Daoy (cell line): Measurements from ENCODE around the gene KIAA1958. TPM values are rescaled to one million over a fixed set of nuclear protein-coding genes. Genes with fewer than 3 reads are reported as not detected.
"Not testable (repeated sequence)": the region's sequence is repeated elsewhere in the genome, so short reads cannot be mapped to it uniquely, and the experiment has no call there.

ENCODE experiments used
- DNase-seq: peaks from one replicate; pipeline ENCODE4 v3.0.0-alpha.2; 2015; ENCODE audit warnings: low read depth
- total RNA-seq: library from RNA; depleted of rRNA; stranded (reverse); fragments of >200 nt; shearing (Covaris generic); gene quantifications from 2 replicates; pipeline ENCODE4 v1.2.3, GENCODE V29; 2014

KIAA1958 gene
- total RNA-seq, 1 experiment from 2014 or later = 4.4 TPM

DNA sequence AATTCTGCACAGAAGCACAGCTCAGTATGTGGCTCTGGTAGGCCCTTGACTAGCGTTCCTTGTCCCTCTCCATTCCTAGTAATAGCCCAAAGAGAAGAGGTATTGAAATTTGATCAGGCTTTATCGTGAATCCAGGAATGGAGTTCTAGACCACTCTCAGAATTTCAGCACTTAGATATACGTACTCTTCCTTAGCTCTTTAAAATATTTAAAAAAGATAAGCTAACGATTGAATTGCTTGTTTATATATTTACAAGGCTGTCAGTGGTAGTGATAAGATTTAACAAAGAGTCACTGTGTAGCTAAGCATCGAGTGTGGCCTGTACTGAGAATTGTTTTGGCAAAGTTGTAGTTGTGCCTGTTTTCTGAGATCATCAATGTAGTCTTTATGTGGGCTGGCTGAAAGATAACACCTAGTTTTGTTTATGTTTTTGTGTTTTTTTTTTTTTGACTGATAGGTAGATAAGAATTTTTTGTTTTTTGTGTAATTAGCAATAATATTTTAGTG lies 2.5 kb downstream of the KIAA1958 start:
- DNase-seq = no peak

DNA sequence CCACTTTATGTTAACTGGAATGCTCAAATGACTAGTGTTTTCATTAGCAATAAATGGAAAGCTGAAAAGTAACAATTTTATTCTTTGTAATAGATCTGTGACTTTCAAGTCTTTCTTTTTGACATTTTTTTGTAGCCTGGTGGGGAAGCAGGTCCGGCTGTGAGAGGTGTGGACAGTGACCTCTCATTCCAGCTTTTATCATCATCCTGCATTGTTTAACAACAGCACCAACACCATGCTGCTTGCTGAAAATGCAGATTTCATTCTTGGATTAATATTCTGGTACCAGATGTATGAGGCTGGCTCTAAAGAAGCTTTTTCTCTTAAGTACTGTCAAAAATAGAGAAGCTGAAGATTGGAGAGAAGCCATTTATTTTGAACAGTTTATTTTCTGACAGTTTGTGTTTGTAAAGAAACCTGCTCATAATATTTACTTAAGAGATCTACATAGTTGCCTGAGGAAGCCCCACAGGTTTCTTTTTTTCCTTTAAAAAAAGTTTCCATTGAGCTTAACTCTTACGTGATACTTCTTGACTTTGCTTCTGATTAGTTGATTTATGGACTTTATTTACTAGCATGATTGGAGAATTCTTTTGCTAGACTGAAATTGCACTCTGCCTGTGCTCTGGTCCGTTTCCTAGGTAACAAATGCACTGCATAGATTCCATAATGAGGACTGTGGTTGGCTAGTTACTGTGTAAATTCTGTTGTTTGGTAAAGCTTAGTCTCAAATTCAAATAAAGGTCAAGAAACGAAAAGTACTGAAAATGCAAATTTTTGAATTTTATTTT lies 3.4 kb downstream of the KIAA1958 start:
- DNase-seq = no peak

DNA sequence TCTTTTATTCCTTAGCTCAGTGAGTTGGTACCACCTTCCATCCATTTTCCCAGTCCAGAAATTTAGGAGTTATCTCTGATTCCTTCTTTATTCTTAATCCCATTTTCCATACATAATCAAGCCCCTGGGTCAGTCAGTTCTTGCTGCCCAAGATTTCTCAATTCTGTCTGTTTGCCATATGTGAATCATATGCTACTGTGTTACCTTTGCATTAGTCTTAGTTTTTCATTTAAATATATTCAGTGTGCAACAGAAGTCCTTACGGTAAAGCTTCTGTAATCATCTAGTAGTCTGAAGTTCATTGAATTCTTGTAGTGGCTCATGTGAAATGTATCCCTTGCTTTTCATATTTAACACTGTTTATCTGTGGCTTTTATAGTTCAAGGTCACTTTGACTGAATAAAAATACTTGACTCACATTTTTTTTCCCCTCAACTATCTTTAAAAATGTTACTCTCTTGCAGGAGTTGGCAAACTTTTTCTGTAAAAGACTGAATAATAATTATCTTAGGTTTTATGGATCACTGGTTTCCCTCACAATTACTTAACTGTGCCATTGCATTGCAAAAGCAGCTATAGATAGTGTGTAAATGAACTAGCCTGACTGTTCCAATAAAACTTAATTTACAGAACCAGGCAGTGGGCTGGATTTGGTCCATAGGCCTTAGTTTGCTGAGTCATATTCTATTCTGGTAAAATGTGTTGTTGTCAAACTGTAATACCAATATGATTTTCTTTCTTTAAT lies 6.9 kb downstream of the KIAA1958 start:
- no peak for DNase-seq

DNA sequence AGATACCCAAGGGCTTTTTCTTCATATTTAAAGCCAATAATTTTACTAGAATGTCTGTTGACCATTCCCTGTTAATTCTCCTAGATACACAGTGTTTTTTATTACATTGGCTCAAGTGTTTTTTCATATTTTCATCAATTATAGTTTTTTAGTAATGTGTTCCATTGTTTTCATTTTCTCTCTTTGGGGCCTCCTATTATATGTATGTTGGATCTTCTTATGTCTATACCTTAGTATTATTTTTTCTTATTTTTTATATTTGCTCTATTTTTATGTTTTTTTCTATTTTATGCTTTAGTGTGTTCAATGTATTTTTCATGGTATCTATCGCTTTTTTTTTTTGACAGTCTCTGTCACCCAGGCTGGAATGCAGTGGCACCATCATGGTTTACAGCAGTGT lies 7.5 kb downstream of the KIAA1958 start:
- DNase-seq = no peak

DNA sequence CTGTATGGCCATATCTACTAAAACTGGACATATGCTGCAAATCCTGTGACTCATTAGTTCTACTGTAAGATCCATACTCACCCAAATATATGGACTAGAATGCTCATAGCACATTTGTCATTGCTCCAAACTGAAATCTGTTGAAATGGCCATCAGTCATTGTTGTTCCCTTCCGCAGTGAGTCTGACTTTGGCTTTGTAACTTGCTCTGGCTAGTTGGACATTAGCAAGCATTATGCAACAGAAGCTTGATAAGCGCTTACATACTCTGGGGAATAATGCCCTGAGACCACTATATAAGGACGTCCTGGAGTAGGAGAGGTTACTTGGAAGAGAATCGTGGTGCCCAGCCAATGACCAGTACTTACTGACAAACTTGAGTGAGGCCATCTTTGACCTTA lies 9.0 kb downstream of the KIAA1958 start:
- no peak for DNase-seq

DNA sequence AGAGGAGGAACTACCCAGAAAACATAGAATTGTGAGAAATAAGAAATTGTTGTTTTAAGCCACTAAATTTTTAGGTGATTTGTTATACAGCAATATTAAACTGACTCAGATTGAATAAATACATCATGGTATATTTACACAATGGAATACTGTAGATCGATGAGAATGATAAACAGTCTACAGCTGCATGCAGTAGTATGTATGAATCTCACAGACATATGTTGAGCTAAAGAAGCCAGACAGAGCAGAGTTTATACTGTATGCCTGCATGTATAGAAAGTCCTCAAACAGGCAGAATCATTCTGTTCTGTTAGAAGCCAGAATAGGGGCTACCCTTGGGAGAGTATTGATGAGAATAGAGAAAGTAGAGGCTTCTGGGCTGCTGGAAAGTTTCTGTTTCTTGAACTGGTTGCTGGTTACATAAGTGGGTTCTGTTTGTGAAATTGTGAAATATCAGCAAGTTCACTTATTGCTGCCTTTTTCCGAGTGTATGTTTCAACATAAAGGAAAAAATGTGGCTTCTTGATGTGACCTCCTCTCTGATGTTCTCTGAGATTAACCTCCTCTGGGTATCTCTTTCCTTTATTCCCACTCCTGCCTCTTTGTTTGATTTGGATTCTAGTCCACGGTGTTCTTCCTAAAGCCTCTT lies 9.6 kb downstream of the KIAA1958 start:
- DNase-seq = no peak

DNA sequence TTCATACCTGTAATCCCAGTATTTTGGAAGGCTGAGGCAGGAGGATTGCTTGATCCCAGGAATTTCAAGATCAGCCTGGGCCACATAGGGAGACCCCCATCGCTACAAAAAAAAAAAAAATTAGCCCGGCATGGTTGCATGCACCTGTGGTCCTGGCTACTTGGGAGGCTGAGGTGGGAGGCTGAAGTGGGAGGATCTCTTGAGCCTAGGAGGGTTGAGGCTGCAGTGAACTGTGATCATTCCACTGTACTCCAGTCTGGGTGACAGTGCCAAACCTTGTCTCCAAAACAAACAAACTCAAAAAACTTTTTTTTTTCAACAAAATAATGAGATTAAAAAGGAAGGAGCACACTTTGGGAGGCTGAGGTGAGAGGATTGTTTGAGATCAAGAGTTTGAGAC lies 14.2 kb downstream of the KIAA1958 start:
- no peak for DNase-seq

DNA sequence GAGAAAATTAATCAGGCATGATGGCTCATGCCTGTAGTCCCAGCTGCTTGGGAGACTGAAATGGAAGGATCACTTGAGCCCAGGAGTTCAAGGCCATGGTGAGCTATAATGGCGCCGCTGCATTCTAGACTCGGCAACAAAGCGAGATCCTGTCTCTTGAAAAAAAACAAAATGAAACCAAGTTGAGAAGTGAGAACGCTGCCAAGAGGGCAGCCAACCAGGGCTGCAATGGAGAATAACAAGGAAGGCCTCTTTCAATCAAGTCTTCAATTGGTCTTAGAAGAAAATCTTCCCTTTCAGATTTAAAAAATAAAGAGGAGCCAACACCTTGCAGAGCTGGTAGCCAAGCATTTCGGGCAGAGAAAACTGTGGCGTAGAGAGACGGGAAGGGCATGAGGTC lies 14.7 kb downstream of the KIAA1958 start:
- DNase-seq = peak; percentile 25

DNA sequence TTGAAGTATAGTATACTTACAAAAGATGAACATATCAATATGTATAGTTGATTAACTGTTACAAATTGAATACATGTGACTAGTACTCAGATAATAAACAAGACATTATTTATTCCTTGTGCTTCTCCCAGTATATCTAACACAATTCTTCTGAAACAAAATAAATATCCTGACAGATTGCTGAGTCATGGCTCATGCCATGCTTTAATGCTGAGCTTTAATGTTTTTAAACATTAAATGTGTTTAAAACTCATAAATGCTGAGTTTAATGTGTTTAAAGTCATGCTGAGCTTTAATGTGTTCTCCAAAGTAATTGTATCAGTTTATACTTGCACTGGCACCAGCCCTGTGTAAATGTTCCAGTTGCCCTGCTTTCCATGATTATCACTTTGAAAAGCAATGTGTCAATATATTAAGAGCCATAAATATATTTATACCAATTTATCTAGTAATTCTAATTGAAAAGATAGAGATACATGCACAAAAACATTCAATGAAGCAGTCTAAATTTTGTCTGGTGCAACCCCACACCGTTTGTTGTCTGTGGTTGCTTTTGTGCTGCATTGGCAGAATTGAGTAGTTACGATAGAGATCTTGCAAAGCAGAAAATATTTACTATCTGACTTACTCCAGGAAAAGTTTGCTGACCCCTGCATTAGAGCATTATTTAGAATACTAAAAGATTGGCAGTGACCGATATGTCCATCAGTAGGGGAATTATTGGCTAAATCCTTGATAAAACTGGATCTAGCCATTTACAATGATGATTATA lies 15.7 kb downstream of the KIAA1958 start:
- no peak for DNase-seq

DNA sequence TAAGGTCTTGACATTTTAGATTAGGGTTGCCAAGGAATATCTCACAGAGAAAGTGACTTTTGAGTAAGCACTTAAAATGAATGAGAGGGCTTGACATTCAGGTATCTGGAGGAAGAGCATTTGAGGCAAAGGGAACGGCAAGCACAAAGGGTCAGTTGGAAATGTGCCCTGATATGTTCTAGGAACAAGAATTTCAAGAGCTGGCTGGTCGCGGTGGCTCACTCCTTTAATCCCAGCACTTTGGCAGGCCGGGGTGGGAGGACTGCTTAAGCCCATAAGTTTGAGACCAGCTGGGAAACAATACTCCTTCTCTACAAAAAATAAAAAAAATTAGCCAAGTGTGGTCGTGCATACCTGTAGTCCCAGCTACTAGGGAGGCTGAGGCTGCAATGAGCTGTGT lies 16.5 kb downstream of the KIAA1958 start:
- DNase-seq = no peak

DNA sequence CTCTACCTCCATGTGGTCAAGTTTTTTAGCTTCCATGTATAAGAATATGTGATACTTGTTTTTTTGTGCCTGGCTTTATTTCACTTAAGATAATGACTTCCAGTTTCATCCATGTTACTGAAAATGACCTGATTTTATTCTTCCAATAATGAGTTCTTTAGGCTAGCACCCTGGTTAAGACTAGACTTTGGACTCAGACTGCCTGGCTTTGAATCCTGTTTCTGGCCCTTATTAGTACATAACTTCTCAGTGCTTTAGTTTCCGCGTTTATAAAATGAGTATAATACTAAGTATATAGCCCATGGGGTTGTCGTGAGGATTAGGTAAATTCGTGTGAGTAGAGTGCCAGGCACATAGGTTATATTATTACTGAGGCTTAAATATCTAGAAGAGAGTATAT lies 18.5 kb downstream of the KIAA1958 start:
- no peak for DNase-seq

DNA sequence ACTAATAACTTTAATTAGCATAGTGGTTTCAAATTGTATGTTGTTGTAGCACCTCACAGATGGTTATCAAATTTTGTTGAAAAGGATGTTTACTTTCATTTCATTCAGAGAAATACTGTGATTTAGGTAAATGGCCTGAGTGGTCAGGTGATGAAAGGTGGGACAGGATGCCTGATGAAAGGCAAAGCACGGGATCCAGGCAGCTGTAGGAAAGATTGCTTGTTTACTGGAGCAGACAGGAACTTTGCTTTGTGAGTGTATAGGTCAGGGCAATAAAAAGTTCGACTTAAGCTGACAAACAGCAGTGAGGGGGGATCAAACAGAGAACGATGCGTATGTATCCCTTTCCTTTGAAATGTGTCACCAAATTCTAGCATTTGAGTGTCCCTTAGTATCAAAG lies 19.0 kb downstream of the KIAA1958 start:
- DNase-seq = no peak

DNA sequence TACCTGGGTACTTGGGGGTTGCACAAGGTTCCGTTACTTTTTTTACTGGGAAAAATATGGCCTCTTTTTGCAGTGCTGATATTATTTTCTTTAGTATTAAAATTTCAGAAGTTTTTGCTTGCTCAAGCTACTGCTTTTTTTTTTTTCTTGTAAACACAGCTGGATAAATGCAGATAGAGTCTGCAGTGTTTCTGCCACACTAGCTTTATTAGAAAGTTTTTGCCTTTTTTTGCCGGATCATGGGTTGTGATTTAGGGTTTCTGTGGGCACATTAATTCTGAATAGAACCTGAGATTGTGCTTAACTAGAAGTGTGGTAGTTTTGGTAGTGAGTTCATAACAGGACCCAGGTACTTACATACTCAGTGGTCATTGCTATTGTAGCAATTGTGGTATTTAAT lies 19.9 kb downstream of the KIAA1958 start:
- no peak for DNase-seq

DNA sequence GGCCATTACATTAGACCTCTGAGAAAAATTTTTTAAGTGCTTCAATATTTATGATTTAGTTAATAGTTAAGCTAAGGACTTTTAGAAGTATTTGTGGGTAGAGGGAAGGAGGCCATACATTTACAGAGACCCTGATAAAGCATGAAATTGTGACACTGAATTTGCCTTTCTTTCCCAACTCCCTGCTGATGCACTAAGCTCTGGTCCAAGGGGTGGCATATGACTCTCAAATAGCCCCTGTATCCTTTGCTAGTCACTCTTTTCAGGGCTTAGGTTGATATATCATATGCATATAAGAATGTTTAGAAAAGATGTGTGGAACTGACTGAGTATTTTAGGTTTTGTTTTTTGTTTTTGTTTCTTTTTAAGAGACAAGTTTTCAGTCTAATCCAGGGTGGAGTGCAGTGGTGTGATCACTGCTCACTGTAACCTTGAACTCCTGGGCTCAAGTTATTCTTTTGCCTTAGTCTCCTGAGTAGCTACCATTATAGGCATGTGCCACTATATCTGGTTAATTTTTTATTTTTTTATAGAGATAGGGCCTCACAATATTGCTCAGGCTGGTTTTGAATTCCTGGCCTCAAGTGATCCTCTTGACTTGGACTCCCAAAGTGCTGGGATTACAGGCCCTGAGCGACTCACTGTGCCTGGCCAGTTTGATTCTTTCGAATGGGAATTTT lies 20.5 kb downstream of the KIAA1958 start:
- no peak for DNase-seq

DNA sequence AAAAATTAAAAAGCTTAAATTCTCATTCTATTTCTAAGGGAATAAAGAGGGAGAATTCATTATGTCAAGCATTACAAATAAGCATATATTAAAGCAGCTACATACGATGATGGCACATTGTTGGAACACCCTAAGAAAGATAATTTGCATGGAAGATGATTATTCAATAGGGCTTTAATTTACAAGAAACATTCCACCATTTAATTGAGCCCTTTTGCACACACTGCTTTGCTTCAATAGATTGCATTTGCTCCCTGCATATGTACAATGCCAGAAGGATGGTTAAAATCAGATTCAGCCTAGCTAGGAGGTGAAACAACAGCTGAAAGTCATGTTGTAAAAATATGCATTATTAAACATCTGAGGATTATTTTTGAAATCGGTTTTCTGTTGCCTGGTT lies 21.8 kb downstream of the KIAA1958 start:
- no peak for DNase-seq

DNA sequence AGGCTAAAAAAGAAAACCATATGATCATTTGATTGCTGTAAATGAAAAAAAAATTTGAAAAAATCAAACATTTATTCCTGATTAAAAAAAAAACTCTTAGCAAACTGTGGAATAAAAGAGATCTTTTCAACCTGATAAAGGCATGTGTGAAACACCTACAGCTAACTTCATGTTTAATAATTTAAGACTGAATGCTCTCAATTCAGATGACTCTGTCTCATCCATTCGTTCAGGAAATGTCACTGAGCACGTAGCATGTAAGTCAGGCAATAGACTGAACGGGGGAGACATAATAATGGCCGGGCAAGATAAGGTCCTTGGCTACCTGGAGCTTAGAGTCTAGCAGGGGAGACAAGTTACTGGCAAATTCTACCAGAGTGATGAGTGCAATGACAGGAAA lies 25.8 kb downstream of the KIAA1958 start:
- not testable (repeated sequence) for DNase-seq

DNA sequence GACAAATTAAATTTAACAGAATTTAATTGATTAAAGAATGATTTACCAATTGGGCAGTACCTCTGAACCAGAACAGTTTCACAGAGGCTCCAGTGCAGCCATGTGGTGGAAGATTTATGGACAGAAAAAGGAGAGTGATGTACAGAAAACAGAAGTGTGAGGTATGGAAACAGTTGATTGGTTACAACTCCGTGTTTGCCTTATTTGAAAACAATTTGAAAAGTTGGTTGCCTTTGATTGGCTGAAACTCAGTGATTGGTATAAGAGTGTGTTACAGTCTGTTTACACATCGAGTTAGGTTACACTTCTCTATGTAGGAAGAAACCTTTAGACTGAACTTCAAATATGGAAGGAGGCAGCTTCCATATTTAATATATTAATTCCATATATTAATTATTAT lies 30.1 kb downstream of the KIAA1958 start:
- DNase-seq = no peak

DNA sequence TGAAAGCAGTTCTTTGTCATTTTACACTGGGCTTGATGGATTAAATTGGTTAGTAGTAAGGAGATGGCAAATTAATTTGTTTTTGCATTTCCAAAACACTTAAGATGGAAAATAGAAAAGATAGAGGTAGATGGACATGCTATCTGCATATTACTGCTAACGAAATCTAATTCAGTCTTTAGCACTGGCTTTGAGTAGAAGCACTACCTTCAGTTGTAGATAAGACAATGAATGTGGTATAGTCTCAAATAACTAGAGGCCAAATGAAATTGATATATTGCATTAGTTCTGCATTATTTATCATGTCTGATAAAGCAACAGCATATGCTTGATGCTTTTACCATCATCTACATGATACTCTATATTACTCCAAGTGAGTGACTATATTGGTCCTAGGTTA lies 33.4 kb downstream of the KIAA1958 start:
- DNase-seq = no peak

DNA sequence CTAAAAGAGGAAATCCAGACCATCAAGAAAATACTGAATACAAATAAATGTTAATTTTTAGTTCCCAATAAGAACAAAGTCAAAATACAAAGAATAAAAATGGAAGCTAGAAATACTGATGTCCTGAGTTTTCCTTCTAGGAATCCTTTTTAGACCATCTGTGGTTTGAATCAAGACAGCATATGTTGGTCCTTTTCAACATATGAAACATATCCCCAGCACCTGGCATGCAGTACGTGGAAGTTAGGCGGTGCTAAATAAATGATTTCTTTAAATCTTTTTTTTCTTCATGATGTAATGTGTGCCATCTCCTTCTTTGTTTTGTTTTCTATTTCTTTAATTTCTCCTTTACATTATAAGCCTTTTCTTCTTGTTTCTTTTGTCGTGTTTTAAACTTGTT lies 34.0 kb downstream of the KIAA1958 start:
- DNase-seq = no peak

DNA sequence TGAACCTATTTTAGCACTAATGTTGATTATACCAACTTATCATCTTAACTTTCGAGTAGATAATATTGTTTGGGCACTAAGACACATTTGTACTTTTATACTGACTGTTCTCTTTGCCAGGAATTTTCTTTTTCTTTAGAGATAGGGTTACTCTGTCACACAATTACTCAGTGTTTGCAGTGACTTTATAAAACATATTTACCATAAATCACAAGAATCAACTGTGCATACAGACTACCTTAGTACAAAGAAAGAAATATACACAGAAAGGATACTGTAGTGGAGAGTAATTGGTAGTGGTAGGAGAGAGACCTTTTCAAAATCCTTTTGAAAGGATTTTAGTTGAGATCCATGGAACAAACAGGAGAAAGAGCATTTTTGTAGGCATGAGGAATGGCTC lies 40.3 kb downstream of the KIAA1958 start:
- no peak for DNase-seq

DNA sequence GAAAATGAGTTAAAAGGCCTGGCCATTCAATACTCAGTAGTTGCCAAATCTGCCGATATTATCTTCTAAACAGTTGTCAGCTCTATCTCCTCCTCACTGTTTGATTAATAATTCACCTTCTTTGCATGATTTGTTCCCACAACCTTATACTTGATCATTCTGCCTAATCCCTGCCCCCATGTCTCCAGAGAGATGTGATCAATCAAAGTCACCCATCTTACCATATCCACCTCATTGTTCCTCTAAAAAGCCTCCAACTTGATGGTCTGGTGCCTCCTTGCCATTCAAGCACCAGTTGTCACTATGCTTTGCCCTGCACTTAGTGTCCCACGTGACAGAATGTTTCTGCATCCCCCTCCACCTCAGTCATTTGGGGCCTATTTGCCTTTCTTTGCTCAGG lies 41.3 kb downstream of the KIAA1958 start:
- DNase-seq = no peak
